ENCODE results near the gene ELMO3. TPM values are rescaled to one million over a fixed set of nuclear protein-coding genes. Genes with fewer than 3 reads are reported as not detected.

Gene ELMO3
- 0.93 to 1.7 TPM (median 1.3 TPM) in 5 replicates for total RNA-seq (2022; extraction: Qiagen RNA extraction)

GRCh38 chr16:67199011-67199807, at the start of gene ELMO3:
TSS of gene ELMO3 (plus strand) at chr16:67199131. CDS start at chr16:67199327, 196 bp downstream.

GRCh38 chr16:67150833-67151396, 48.0 kb upstream of the ELMO3 start, which contains the start of gene B3GNT9:
TSS of gene B3GNT9 (minus strand) at chr16:67150998. CDS start at chr16:67150485, 513 bp downstream.

GRCh38 chr16:67164599-67165061, 34.3 kb upstream of the ELMO3 start, which contains the start of gene HSF4:
TSS of gene HSF4 (plus strand) at chr16:67164745. CDS start at chr16:67164812, 67 bp downstream.

DNA sequence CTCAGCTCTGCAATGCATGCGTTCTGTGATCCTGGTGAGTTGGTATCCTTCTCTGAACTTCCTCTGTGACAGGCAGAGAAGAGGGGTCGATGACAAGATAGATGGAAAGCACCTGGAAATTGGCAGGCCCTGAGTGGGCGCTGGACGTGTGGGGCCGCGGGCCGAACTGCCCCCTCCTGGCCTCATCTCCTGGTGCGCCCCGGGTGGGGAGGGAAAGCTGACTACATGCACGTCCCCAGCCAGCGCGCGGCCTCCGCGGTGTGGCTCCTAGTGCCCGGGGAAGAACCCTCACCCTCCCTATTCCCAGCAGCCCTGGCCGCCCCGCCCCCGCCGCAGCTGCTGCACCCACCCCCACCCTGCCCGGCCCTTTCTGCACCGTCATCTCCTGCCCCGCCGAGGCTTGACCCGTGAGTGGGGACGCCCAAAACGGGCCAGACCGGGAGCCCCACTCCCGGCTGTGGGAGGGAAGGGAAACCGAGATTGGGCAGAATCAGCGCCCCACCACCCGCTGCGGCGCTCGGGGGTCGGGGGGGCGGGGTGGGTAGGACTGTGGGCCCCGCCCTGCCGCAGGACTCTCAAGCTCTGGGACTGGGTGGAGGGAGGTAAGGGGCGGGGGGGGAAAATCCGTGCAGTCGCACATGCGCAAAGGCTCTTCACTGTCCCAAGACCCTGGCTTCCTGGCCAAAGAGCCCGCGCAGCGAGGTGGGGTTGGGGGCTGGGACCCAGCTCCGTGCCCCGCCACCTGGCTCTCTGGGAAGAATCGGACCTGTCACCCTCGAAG, 28.6 kb upstream of the ELMO3 start, which contains the start of gene NOL3:
Gene NOL3, plus strand, starts transcription at position 371 of the 781 bp plus-strand sequence.

GRCh38 chr16:67183627-67184452, 15.1 kb upstream of the ELMO3 start, which contains the start of gene MATCAP1:
TSS of gene MATCAP1 (minus strand) at chr16:67183963. CDS start at chr16:67180610, 3,353 bp downstream.

GRCh38 chr16:67190041-67190440, 8.9 kb upstream of the ELMO3 start, which contains the start of gene EXOC3L1:
TSS of gene EXOC3L1 (minus strand) at chr16:67190136. CDS start at chr16:67189676, 460 bp downstream.

GRCh38 chr16:67191995-67192681, 6.8 kb upstream of the ELMO3 start, which contains the start of gene E2F4:
TSS of gene E2F4 (plus strand) at chr16:67192155. CDS start at chr16:67192228, 73 bp downstream.

DNA sequence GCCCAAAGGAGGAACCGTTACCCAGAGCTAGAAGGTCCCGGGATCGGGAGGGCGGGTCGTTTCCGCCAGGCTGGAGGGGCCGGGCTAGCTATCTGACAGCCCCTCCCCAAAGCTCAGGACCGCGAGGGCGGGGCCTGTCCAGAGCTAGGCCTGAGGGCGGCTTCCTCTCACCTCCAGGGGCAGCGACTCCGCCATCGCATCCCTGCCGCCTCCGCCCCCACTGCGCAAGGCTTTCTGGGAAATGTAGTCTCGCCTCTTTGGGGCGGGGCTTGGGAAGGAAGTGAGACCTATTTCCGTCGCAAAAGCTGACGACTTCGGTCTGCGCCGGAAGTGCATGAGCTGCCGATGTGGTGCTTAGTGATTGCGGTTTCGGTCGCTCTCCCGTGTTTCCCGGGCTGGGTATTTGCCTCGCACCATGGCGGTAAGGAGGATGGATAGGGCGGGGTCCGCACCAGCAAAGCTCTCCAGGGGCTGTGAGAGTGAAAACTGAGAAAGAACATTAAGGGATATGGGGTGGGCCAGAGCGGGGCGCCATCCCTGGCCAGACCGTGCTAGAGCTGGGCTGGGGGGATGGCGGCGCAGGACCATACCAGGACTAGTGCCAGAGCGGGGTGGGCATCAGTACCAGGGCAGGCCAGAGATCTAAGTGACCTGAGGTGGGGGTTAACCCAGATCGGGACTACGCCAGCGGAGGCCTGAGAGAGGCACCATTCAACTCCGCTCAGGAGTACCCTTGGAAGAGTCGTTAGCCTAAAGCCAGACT, 28.1 kb downstream of the ELMO3 start, which contains the start of gene TMEM208:
Gene TMEM208, plus strand, starts transcription at position 327 of the 763 bp plus-strand sequence. Its CDS starts 89 bp downstream, at position 416.

GRCh38 chr16:67247192-67248072, 48.5 kb downstream of the ELMO3 start, which contains the start of gene FHOD1:
TSS of gene FHOD1 (minus strand) at chr16:67247481. CDS start at chr16:67247410, 71 bp downstream.

GRCh38 chr16:67248401-67249177, 49.7 kb downstream of the ELMO3 start, which contains the start of gene SLC9A5:
TSS of gene SLC9A5 (plus strand) at chr16:67248979. CDS start at chr16:67249015, 36 bp downstream.

Other genes with a start within 250 kb of the ELMO3 start
- gene CES3, start 237.9 kb upstream of the ELMO3 start, total RNA-seq (2022; extraction: Qiagen RNA extraction), result 1.8 to 2.3 TPM (median 2.1 TPM) in 5 replicates
- 1.6 to 2.1 TPM (median 1.9 TPM) in 5 replicates for gene CES4A, start 210.5 kb upstream of the ELMO3 start, total RNA-seq (2022; extraction: Qiagen RNA extraction)
- 36.2 to 49.8 TPM (median 46.0 TPM) in 5 replicates for gene CBFB, start 170.0 kb upstream of the ELMO3 start, total RNA-seq (2022; extraction: Qiagen RNA extraction)
- gene PHAF1, start 89.2 kb upstream of the ELMO3 start, total RNA-seq (2022; extraction: Qiagen RNA extraction), result 23.5 to 25.5 TPM (median 24.7 TPM) in 5 replicates
- 5.4 to 9.1 TPM (median 8.6 TPM) in 5 replicates for gene B3GNT9, start 48.1 kb upstream of the ELMO3 start, total RNA-seq (2022; extraction: Qiagen RNA extraction)
- gene TRADD, start 39.2 kb upstream of the ELMO3 start, total RNA-seq (2022; extraction: Qiagen RNA extraction), result 14.2 to 21.6 TPM (median 21.1 TPM) in 5 replicates
- gene FBXL8, start 39.2 kb upstream of the ELMO3 start, total RNA-seq (2022; extraction: Qiagen RNA extraction), result 5.7 to 11.0 TPM (median 9.2 TPM) in 5 replicates
- 8.4 to 20.3 TPM (median 16.7 TPM) in 5 replicates for gene HSF4, start 34.4 kb upstream of the ELMO3 start, total RNA-seq (2022; extraction: Qiagen RNA extraction)
- 45.8 to 62.3 TPM (median 61.0 TPM) in 5 replicates for gene NOL3, start 28.6 kb upstream of the ELMO3 start, total RNA-seq (2022; extraction: Qiagen RNA extraction)
- gene MATCAP1, start 15.2 kb upstream of the ELMO3 start, total RNA-seq (2022; extraction: Qiagen RNA extraction), result 4.3 to 7.2 TPM (median 6.4 TPM) in 5 replicates
- gene EXOC3L1, start 9.0 kb upstream of the ELMO3 start, total RNA-seq (2022; extraction: Qiagen RNA extraction), result 0.07 to 0.24 TPM (median 0.07 TPM) in 3 of 5 replicates, not detected in the others
- gene E2F4, start 7.0 kb upstream of the ELMO3 start, total RNA-seq (2022; extraction: Qiagen RNA extraction), result 79.5 to 101 TPM (median 99.3 TPM) in 5 replicates
- gene TMEM208, start 28.0 kb downstream of the ELMO3 start, total RNA-seq (2022; extraction: Qiagen RNA extraction), result 79.6 to 102 TPM (median 96.1 TPM) in 5 replicates
- 38.5 to 60.0 TPM (median 51.3 TPM) in 5 replicates for gene FHOD1, start 48.4 kb downstream of the ELMO3 start, total RNA-seq (2022; extraction: Qiagen RNA extraction)
- gene SLC9A5, start 49.8 kb downstream of the ELMO3 start, total RNA-seq (2022; extraction: Qiagen RNA extraction), result 1.3 to 1.8 TPM (median 1.7 TPM) in 5 replicates
- 12.3 to 18.7 TPM (median 16.7 TPM) in 5 replicates for gene PLEKHG4, start 80.4 kb downstream of the ELMO3 start, total RNA-seq (2022; extraction: Qiagen RNA extraction)
- gene KCTD19, start 127.6 kb downstream of the ELMO3 start, total RNA-seq (2022; extraction: Qiagen RNA extraction), result 0.09 to 0.46 TPM (median 0.21 TPM) in 5 replicates
- 0.09 to 0.23 TPM (median 0.09 TPM) in 3 of 5 replicates, not detected in the others for gene LRRC36, start 127.7 kb downstream of the ELMO3 start, total RNA-seq (2022; extraction: Qiagen RNA extraction)
- gene TPPP3, start 194.4 kb downstream of the ELMO3 start, total RNA-seq (2022; extraction: Qiagen RNA extraction), result 8.5 to 14.6 TPM (median 13.3 TPM) in 5 replicates
- gene ZDHHC1, start 217.3 kb downstream of the ELMO3 start, total RNA-seq (2022; extraction: Qiagen RNA extraction), result 4.9 to 7.6 TPM (median 7.3 TPM) in 5 replicates
- 1.3 to 2.3 TPM (median 2.0 TPM) in 5 replicates for gene HSD11B2, start 232.0 kb downstream of the ELMO3 start, total RNA-seq (2022; extraction: Qiagen RNA extraction)

Data from A549 treated with CORT108297 at 1 μM for 4 hours (cell line).